H1 (cell line): ENCODE measurements around the gene FLRT2. TPM values are rescaled to one million over a fixed set of nuclear protein-coding genes. Genes with fewer than 3 reads are reported as not detected.

Experiments
- CTCF ChIA-PET: fragments of 300-600 bp; sonication (Branson Sonifier 250); formaldehyde crosslinking; loops from one replicate; lab custom pipeline; 2021; ENCODE audit not compliant: partially characterized antibody; lab: Charles Lee
- POLR2A ChIA-PET: fragments of 300-600 bp; sonication (Branson Sonifier 250); formaldehyde crosslinking; loops from one replicate; lab custom pipeline; 2021; ENCODE audit warnings: inconsistent platforms; ENCODE audit not compliant: partially characterized antibody; lab: Charles Lee
- DNase-seq, 2 experiments: peaks; one replicate each; pipeline versions ENCODE4 v3.0.0 to v3.0.0-alpha.2; 2010 to 2022; ENCODE audit warnings: low spot score in 2 of 2, low read depth in 1 of 2, mixed read lengths in 1 of 2
- FAIRE-seq: peaks from 2 replicates; lab custom pipeline; 2011; peaks lifted over from hg19 to GRCh38; lab: Jason Lieb, UNC
- H2AFZ ChIP-seq: 2 replicates; pipeline ENCODE4 v1.8.1; 2012; ENCODE audit warnings: low read length, inconsistent platforms
- H2AK5ac ChIP-seq: 2 replicates; pipeline ENCODE4 v1.6.1; 2013; ENCODE audit warnings: low read depth, low read length
- H2BK120ac ChIP-seq: replicated peaks from 2 replicates; pipeline ENCODE3; 2013; ENCODE audit warnings: low read depth, low read length, inconsistent platforms
- H2BK12ac ChIP-seq: 2 replicates; pipeline ENCODE4 v1.6.1; 2013; ENCODE audit warnings: low read depth, low read length
- H2BK15ac ChIP-seq: 2 replicates; pipeline ENCODE4 v1.6.1; 2013; ENCODE audit warnings: low read length
- H2BK20ac ChIP-seq: 2 replicates; pipeline ENCODE4 v1.6.1; 2013; ENCODE audit warnings: low read length
- H2BK5ac ChIP-seq: 2 replicates; pipeline ENCODE4 v1.6.1; 2013; ENCODE audit warnings: low read depth, low read length
- H3K14ac ChIP-seq: 2 replicates; pipeline ENCODE4 v1.6.1; 2013; ENCODE audit warnings: inconsistent platforms; ENCODE audit not compliant: insufficient read length
- H3K18ac ChIP-seq: 2 replicates; pipeline ENCODE4 v1.6.1; 2013; ENCODE audit warnings: low read length; ENCODE audit errors: extremely low read depth
- H3K23ac ChIP-seq: 2 replicates; pipeline ENCODE4 v1.6.1; 2013; ENCODE audit warnings: inconsistent platforms; ENCODE audit not compliant: insufficient read length
- H3K23me2 ChIP-seq: 2 replicates; pipeline ENCODE4 v1.6.1; 2013; ENCODE audit warnings: low read depth, low read length
- H3K27ac ChIP-seq: 2 replicates; pipeline ENCODE4 v1.6.1; 2011; ENCODE audit warnings: low read depth, low read length, inconsistent platforms
- H3K27me3 ChIP-seq, 4 experiments: replicated peaks in 1 of 4; 1 replicate in 1 of 4; 2 replicates in 3 of 4; pipeline versions ENCODE4 v1.6.1 to v1.8.1; 2011 to 2013; ENCODE audit warnings: low read length in 3 of 4, mild to moderate bottlenecking in 3 of 4, inconsistent platforms in 2 of 4, mixed read lengths in 2 of 4, moderate library complexity in 1 of 4; ENCODE audit not compliant: control insufficient read depth in 3 of 4, insufficient read depth in 3 of 4; ENCODE audit errors: extremely low read depth in 1 of 4
- H3K36me3 ChIP-seq, 4 experiments: 2 replicates each; pipeline versions ENCODE4 v1.6.1 to v1.8.1; 2011 to 2013; ENCODE audit warnings: mild to moderate bottlenecking in 4 of 4, low read length in 3 of 4, moderate library complexity in 2 of 4, control low read depth in 1 of 4, inconsistent platforms in 1 of 4; ENCODE audit not compliant: insufficient read depth in 4 of 4, control insufficient read depth in 2 of 4
- H3K4ac ChIP-seq: replicated peaks from 2 replicates; pipeline ENCODE3; 2013; ENCODE audit warnings: low read length, low read depth, mixed read lengths, inconsistent platforms; ENCODE audit not compliant: insufficient read length
- H3K4me1 ChIP-seq, 4 experiments: replicated peaks in 1 of 4; 1 replicate in 1 of 4; 2 replicates in 3 of 4; pipeline versions ENCODE4 v1.6.1 to v1.8.1; 2011 to 2013; ENCODE audit warnings: low read length in 3 of 4, inconsistent platforms in 2 of 4, mixed read lengths in 1 of 4; ENCODE audit not compliant: insufficient read depth in 4 of 4, control insufficient read depth in 3 of 4
- H3K4me2 ChIP-seq, 2 experiments: 2 replicates each; pipeline versions ENCODE4 v1.6.1 to v1.8.1; 2011 to 2013; ENCODE audit warnings: low read depth in 2 of 2, low read length in 2 of 2, control low read depth in 1 of 2, inconsistent platforms in 1 of 2, mild to moderate bottlenecking in 1 of 2; ENCODE audit not compliant: insufficient read depth in 1 of 2
- H3K4me3 ChIP-seq, 4 experiments: fragments of 200-600, 300-600 bp in 1 of 4; sonication (generic), shearing (Covaris generic), sonication (Bioruptor Twin) in 1 of 4; 2 replicates each; pipeline versions ENCODE4 v1.5.1 to v1.8.1; 2011 to 2016; ENCODE audit warnings: low read length in 4 of 4, low read depth in 3 of 4, control low read depth in 2 of 4, inconsistent platforms in 2 of 4, mild to moderate bottlenecking in 2 of 4, mixed read lengths in 1 of 4, moderate library complexity in 1 of 4; ENCODE audit not compliant: insufficient read depth in 2 of 4; ENCODE audit errors: extremely low read depth in 1 of 4
- H3K56ac ChIP-seq: replicated peaks from 2 replicates; pipeline ENCODE3; 2013; ENCODE audit warnings: low read depth, mild to moderate bottlenecking, mixed read lengths, low read length, inconsistent platforms; ENCODE audit not compliant: insufficient read length
- H3K79me1 ChIP-seq: 2 replicates; pipeline ENCODE4 v1.6.1; 2013; ENCODE audit warnings: low read depth, low read length, control low read depth
- H3K79me2 ChIP-seq, 2 experiments: 2 replicates each; pipeline versions ENCODE4 v1.6.1 to v1.8.1; 2012 to 2013; ENCODE audit warnings: low read length in 2 of 2, mild to moderate bottlenecking in 2 of 2, inconsistent platforms in 1 of 2; ENCODE audit not compliant: insufficient read depth in 2 of 2, control insufficient read depth in 1 of 2
- H3K9ac ChIP-seq, 4 experiments: replicated peaks in 1 of 4; 1 replicate in 1 of 4; 2 replicates in 3 of 4; pipeline versions ENCODE4 v1.6.1 to v1.8.1; 2011 to 2013; ENCODE audit warnings: low read depth in 3 of 4, low read length in 3 of 4, control low read depth in 2 of 4, mild to moderate bottlenecking in 2 of 4, moderate library complexity in 2 of 4, inconsistent platforms in 1 of 4; ENCODE audit errors: extremely low read depth in 1 of 4
- H3K9me3 ChIP-seq, 2 experiments: 2 replicates each; pipeline versions ENCODE4 v1.6.1 to v1.8.1; 2012 to 2013; ENCODE audit warnings: mild to moderate bottlenecking in 2 of 2, moderate library complexity in 2 of 2, control low read depth in 1 of 2, inconsistent platforms in 1 of 2, low read depth in 1 of 2, low read length in 1 of 2, mixed read lengths in 1 of 2; ENCODE audit not compliant: insufficient read depth in 2 of 2
- H4K20me1 ChIP-seq, 2 experiments: replicated peaks in 1 of 2; 2 replicates each; pipeline versions ENCODE3 to v1.8.1; 2011 to 2013; ENCODE audit warnings: inconsistent platforms in 2 of 2, low read length in 2 of 2, mild to moderate bottlenecking in 1 of 2; ENCODE audit not compliant: insufficient read depth in 2 of 2, control insufficient read depth in 1 of 2
- H4K5ac ChIP-seq: 2 replicates; pipeline ENCODE4 v1.6.1; 2013; ENCODE audit warnings: low read length, low read depth, mixed read lengths, inconsistent platforms; ENCODE audit not compliant: insufficient read length
- H4K8ac ChIP-seq: 2 replicates; pipeline ENCODE4 v1.8.0; 2013; ENCODE audit warnings: mild to moderate bottlenecking, moderate library complexity, low read length, inconsistent platforms; ENCODE audit not compliant: insufficient read depth; ENCODE audit errors: extremely low read depth
- H4K91ac ChIP-seq: replicated peaks from 2 replicates; pipeline ENCODE3; 2013; ENCODE audit warnings: low read length, mixed read lengths, inconsistent platforms; ENCODE audit not compliant: insufficient read length
- NRF1 ChIP-seq: IDR thresholded peaks from 2 replicates; pipeline ENCODE4 v1.6.1; 2011; ENCODE audit warnings: mild to moderate bottlenecking, low read depth, low read length, improper control_type of control experiment
- SAP30 ChIP-seq: fragments of 300-600 bp; sonication (generic); IDR thresholded peaks from 2 replicates; pipeline ENCODE4 v1.7.1; 2012; ENCODE audit warnings: low read length, moderate library complexity, mild to moderate bottlenecking, inconsistent platforms; ENCODE audit not compliant: insufficient read depth, insufficient replicate concordance
- SP4 ChIP-seq: IDR thresholded peaks from 2 replicates; pipeline ENCODE4 v1.6.1; 2012; ENCODE audit warnings: low read length, inconsistent platforms
- WGBS, 2 experiments: shearing (Covaris generic) in 1 of 2; methylation state at CpG; one replicate each; pipeline versions ENCODE4 v1.1.6 to v1.1.7; 2013 to 2015; ENCODE audit warnings: low lambda C conversion rate in 2 of 2, mixed read lengths in 2 of 2, inconsistent platforms in 1 of 2, low coverage in 1 of 2, missing lambda C conversion rate in 1 of 2; ENCODE audit not compliant: insufficient replicate concordance in 2 of 2, insufficient coverage in 1 of 2, insufficient read length in 1 of 2; ENCODE audit errors: extremely low coverage in 1 of 2, missing lambda C conversion rate in 1 of 2; 5-methylcytosine and 5-hydroxymethylcytosine counted together
- polyA plus RNA-seq, 7 experiments: library from polyadenylated mRNA; depleted of rRNA in 3 of 7; stranded (reverse) in 5 of 7; unstranded in 2 of 7; fragments of >200 nt in 5 of 7; fragments of 200-250 nt in 2 of 7; gene quantifications; 1 replicate in 5 of 7; 2 replicates in 1 of 7; 4 replicates in 1 of 7; pipeline versions ENCODE4 v1.2.1 to v1.2.3, GENCODE V29; 2011 to 2013; ENCODE audit warnings: missing spikeins in 2 of 7, mixed read lengths in 2 of 7
- total RNA-seq: library from RNA; stranded (reverse); fragmentation: NEBNext Ultra II Directional; extraction: Animal tissue kit (Norgen Biotek cat#: 25700); gene quantifications from 2 replicates; pipeline ENCODE4 v1.2.1, GENCODE V29; 2021

Gene FLRT2
- total and polyA plus RNA-seq, 2 of the 8 experiments (the other 6 are each of a cell fraction or from before 2014, with no cell fraction given), result 2.4 to 6.9 TPM

GRCh38 chr14:85558505-85558904 lies 28.6 kb downstream of the FLRT2 start:
- Histone ChIP-seq H3K4me3 (no peak overlapping the region), H3K23me2 (no peaks in the 10 kb centered on the region), H3K27ac (no peak overlapping the region), H2AK5ac (no peak overlapping the region), H3K79me1 (no peaks in the 10 kb centered on the region), H2BK120ac (no peak overlapping the region), H4K5ac (no peak overlapping the region), H3K4me1 (no peaks in the 10 kb centered on the region), H4K91ac (no peak overlapping the region), H3K36me3 (no peaks in the 10 kb centered on the region), H3K4me2 (no peak overlapping the region), H2BK5ac (no peak overlapping the region), H3K23ac (no peak overlapping the region), H2BK15ac (no peak overlapping the region), H4K8ac (no peak overlapping the region), H3K9me3 (no peaks in the 10 kb centered on the region), H3K56ac (no peak overlapping the region), H3K4ac (no peak overlapping the region), H3K14ac (no peak overlapping the region), H2BK20ac (no peak overlapping the region), H2BK12ac (no peak overlapping the region), H3K27me3 (peaks cover 0 to 2% (median 0%) of the 10 kb centered on the region in 4 experiments; a peak in 1 of 7 replicates), H2AFZ (no peak overlapping the region), H3K9ac (no peak overlapping the region), H3K18ac (no peak overlapping the region), H3K79me2 (no peaks in the 10 kb centered on the region), H4K20me1 (no peaks in the 10 kb centered on the region)
- WGBS, 2 experiments, result 94% methylated on average over 2 of the region's 2 CpGs; no CpG with 5 or more reads in 1 of the 2 experiments
- DNase-seq, result no peak
- TF ChIP-seq NRF1 (no peak), SP4 (no peak), SAP30 (no peak)
- ChIA-PET POLR2A (interaction anchor here (0.5 to 1.1 kb wide), 2 partner anchors 9 to 25 kb away, joined by 3 read pairs; no protein-coding TSS in a partner anchor), CTCF (interaction anchor here (1.1 kb wide), 1 partner anchor 53 kb away, joined by 3 read pairs; no protein-coding TSS in a partner anchor)
- no peak for FAIRE-seq
